Ishikawa (cell line): Measurements from ENCODE around the gene TEX261.

ENCODE experiments used
- CREB1 ChIP-seq: IDR thresholded peaks from 2 replicates; pipeline ENCODE4 v1.6.1; 2012; ENCODE audit warnings: low read depth
- RAD21 ChIP-seq: IDR thresholded peaks from 2 replicates; pipeline ENCODE4 v1.6.1; 2012; ENCODE audit warnings: low read depth
- TF ChIP-seq, protein P1 (sequence below): IDR thresholded peaks from 2 replicates; pipeline ENCODE4 v1.6.1; 2012
- TF ChIP-seq, protein P2 (sequence below): IDR thresholded peaks from 2 replicates; pipeline ENCODE4 v1.6.1; 2012; ENCODE audit warnings: low read depth, mild to moderate bottlenecking
- TF ChIP-seq, protein P3 (sequence below): IDR thresholded peaks from 2 replicates; pipeline ENCODE4 v1.6.1; 2012

DNA sequence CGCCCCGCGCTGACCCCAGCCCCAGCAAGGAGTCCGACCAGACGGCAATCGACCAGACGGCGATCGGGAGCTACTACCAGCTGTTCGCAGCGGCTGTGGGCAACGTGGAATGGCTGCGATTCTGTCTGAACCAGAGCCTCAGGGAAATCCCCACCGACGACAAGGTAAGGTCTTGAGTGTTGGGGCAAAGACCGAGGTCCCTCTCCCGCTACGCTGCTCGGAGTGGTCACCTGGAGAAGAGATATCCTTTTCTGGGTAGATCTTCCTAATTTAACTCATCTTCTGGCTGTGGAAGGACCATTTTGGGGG lies 15.5 kb downstream of the TEX261 start:
- TF ChIP-seq, protein P1, sequence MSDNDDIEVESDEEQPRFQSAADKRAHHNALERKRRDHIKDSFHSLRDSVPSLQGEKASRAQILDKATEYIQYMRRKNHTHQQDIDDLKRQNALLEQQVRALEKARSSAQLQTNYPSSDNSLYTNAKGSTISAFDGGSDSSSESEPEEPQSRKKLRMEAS: no peak
- TF ChIP-seq, protein P2, sequence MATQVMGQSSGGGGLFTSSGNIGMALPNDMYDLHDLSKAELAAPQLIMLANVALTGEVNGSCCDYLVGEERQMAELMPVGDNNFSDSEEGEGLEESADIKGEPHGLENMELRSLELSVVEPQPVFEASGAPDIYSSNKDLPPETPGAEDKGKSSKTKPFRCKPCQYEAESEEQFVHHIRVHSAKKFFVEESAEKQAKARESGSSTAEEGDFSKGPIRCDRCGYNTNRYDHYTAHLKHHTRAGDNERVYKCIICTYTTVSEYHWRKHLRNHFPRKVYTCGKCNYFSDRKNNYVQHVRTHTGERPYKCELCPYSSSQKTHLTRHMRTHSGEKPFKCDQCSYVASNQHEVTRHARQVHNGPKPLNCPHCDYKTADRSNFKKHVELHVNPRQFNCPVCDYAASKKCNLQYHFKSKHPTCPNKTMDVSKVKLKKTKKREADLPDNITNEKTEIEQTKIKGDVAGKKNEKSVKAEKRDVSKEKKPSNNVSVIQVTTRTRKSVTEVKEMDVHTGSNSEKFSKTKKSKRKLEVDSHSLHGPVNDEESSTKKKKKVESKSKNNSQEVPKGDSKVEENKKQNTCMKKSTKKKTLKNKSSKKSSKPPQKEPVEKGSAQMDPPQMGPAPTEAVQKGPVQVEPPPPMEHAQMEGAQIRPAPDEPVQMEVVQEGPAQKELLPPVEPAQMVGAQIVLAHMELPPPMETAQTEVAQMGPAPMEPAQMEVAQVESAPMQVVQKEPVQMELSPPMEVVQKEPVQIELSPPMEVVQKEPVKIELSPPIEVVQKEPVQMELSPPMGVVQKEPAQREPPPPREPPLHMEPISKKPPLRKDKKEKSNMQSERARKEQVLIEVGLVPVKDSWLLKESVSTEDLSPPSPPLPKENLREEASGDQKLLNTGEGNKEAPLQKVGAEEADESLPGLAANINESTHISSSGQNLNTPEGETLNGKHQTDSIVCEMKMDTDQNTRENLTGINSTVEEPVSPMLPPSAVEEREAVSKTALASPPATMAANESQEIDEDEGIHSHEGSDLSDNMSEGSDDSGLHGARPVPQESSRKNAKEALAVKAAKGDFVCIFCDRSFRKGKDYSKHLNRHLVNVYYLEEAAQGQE: no peak
- TF ChIP-seq RAD21 (no peak), CREB1 (no peak)
- TF ChIP-seq, protein P3, sequence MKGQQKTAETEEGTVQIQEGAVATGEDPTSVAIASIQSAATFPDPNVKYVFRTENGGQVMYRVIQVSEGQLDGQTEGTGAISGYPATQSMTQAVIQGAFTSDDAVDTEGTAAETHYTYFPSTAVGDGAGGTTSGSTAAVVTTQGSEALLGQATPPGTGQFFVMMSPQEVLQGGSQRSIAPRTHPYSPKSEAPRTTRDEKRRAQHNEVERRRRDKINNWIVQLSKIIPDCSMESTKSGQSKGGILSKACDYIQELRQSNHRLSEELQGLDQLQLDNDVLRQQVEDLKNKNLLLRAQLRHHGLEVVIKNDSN: no peak
